Neuronal stem cell (in vitro differentiated cells): ENCODE results near the gene TBC1D10A.

Experiments used
- DNase-seq: peaks from one replicate; pipeline ENCODE4 v3.0.0-alpha.2; 2013; ENCODE audit warnings: low spot score
- H2AFZ ChIP-seq: one replicate; pipeline ENCODE4 v1.6.1; 2013; ENCODE audit warnings: mild to moderate bottlenecking, low read length, inconsistent platforms
- H2AK5ac ChIP-seq: 2 replicates; pipeline ENCODE4 v1.6.1; 2013; ENCODE audit warnings: low read depth, mild to moderate bottlenecking, inconsistent platforms, low read length, moderate library complexity, mixed read lengths
- H2BK120ac ChIP-seq: 2 replicates; pipeline ENCODE4 v1.6.1; 2013; ENCODE audit warnings: low read depth, mild to moderate bottlenecking, inconsistent platforms, low read length, moderate library complexity, mixed read lengths
- H2BK12ac ChIP-seq: one replicate; pipeline ENCODE4 v1.6.1; 2013; ENCODE audit warnings: low read length, inconsistent platforms
- H2BK15ac ChIP-seq: 2 replicates; pipeline ENCODE4 v1.6.1; 2013; ENCODE audit warnings: mild to moderate bottlenecking, low read length, inconsistent platforms, mixed read lengths
- H2BK5ac ChIP-seq: one replicate; pipeline ENCODE4 v1.6.1; 2013; ENCODE audit warnings: inconsistent platforms, mild to moderate bottlenecking, low read length, moderate library complexity
- H3K14ac ChIP-seq: one replicate; pipeline ENCODE4 v1.6.1; 2013; ENCODE audit warnings: low read length, inconsistent platforms
- H3K18ac ChIP-seq: 2 replicates; pipeline ENCODE4 v1.6.1; 2013; ENCODE audit warnings: low read length, inconsistent platforms
- H3K23ac ChIP-seq: 2 replicates; pipeline ENCODE4 v1.6.1; 2013; ENCODE audit warnings: low read depth, mild to moderate bottlenecking, mixed read lengths, low read length, inconsistent platforms; ENCODE audit not compliant: poor library complexity
- H3K27ac ChIP-seq: replicated peaks from 3 replicates; pipeline ENCODE4 v1.5.1; 2013; ENCODE audit warnings: low read length, inconsistent platforms
- H3K27me3 ChIP-seq, 3 experiments: 2 replicates each; pipeline ENCODE4 v1.6.1; 2013; ENCODE audit warnings: low read length in 3 of 3, mild to moderate bottlenecking in 2 of 3, inconsistent platforms in 1 of 3, low read depth in 1 of 3, mixed read lengths in 1 of 3, moderate library complexity in 1 of 3; ENCODE audit not compliant: control insufficient read depth in 3 of 3, insufficient read depth in 3 of 3
- H3K36me3 ChIP-seq, 2 donors: replicated peaks in 1 of 2; 2 replicates each; pipeline ENCODE4 v1.6.1; 2013; ENCODE audit warnings: low read length in 2 of 2; ENCODE audit not compliant: control insufficient read depth in 2 of 2, insufficient read depth in 2 of 2
- H3K4ac ChIP-seq: 2 replicates; pipeline ENCODE4 v1.6.1; 2013; ENCODE audit warnings: inconsistent platforms, mild to moderate bottlenecking, low read length, moderate library complexity
- H3K4me1 ChIP-seq, 2 donors: 1 replicate in 1 of 2; 2 replicates in 1 of 2; pipeline ENCODE4 v1.6.1; 2013; ENCODE audit warnings: low read length in 2 of 2, low read depth in 1 of 2; ENCODE audit not compliant: control insufficient read depth in 2 of 2, insufficient read depth in 1 of 2
- H3K4me2 ChIP-seq: one replicate; pipeline ENCODE4 v1.6.1; 2013; ENCODE audit warnings: mild to moderate bottlenecking, low read length, inconsistent platforms; ENCODE audit not compliant: insufficient read depth, poor library complexity, severe bottlenecking
- H3K4me3 ChIP-seq, 2 donors: 2 replicates each; pipeline ENCODE4 v1.5.1; 2013; ENCODE audit warnings: low read length in 2 of 2, mild to moderate bottlenecking in 2 of 2, inconsistent platforms in 1 of 2, moderate library complexity in 1 of 2
- H3K79me1 ChIP-seq: one replicate; pipeline ENCODE4 v1.6.1; 2013; ENCODE audit warnings: low read depth, mild to moderate bottlenecking, inconsistent platforms, low read length, moderate library complexity
- H3K9ac ChIP-seq: one replicate; pipeline ENCODE4 v1.6.1; 2013; ENCODE audit warnings: mild to moderate bottlenecking, low read depth, low read length, inconsistent platforms; ENCODE audit not compliant: poor library complexity
- H3K9me3 ChIP-seq, 2 donors: replicated peaks in 1 of 2; 2 replicates each; pipeline versions ENCODE3 to v1.6.1; 2013; ENCODE audit warnings: low read length in 2 of 2, mild to moderate bottlenecking in 2 of 2, inconsistent platforms in 1 of 2, low read depth in 1 of 2, mixed read lengths in 1 of 2, moderate library complexity in 1 of 2; ENCODE audit not compliant: control insufficient read depth in 2 of 2, insufficient read depth in 1 of 2
- H4K8ac ChIP-seq: one replicate; pipeline ENCODE4 v1.6.1; 2013; ENCODE audit warnings: low read depth, mild to moderate bottlenecking, inconsistent platforms, low read length, moderate library complexity
- H4K91ac ChIP-seq: one replicate; pipeline ENCODE4 v1.6.1; 2013; ENCODE audit warnings: low read length, low read depth, mild to moderate bottlenecking, inconsistent platforms; ENCODE audit not compliant: poor library complexity
- WGBS, 2 donors: extraction: QIAGEN DNeasy Blood & Tissue Kit; methylation state at CpG; one replicate each; pipeline ENCODE4 v1.1.7; 2013; ENCODE audit warnings: missing lambda C conversion rate in 2 of 2, mixed read lengths in 1 of 2; ENCODE audit not compliant: insufficient read length in 2 of 2, insufficient replicate concordance in 1 of 2; ENCODE audit errors: extremely low coverage in 2 of 2; 5-methylcytosine and 5-hydroxymethylcytosine counted together

The TBC1D10A gene

GRCh38 chr22:30246814-30247376, 79.8 kb downstream of the TBC1D10A start:
- H3K23ac ChIP-seq: no peak overlapping the region
- H3K9ac ChIP-seq: no peak overlapping the region
- no peak overlapping the region for H4K91ac ChIP-seq
- H3K4me1 ChIP-seq: peaks cover 17 to 29% of the 10 kb centered on the region in 2 donors
- H2BK5ac ChIP-seq: no peak overlapping the region
- H3K18ac ChIP-seq: peak overlapping the region; percentile 74
- H3K4me2 ChIP-seq: no peak overlapping the region
- no peak overlapping the region for H3K4ac ChIP-seq
- DNase-seq: no peak
- H3K36me3 ChIP-seq: peaks cover 3 to 13% of the 10 kb centered on the region in 2 donors
- peak overlapping the region; percentile 5 for H2BK15ac ChIP-seq
- peaks cover 0 to 2% of the 10 kb centered on the region in 2 donors for H3K9me3 ChIP-seq
- no peak overlapping the region for H3K27ac ChIP-seq
- peaks cover 2% of the 10 kb centered on the region for H3K79me1 ChIP-seq
- H2BK120ac ChIP-seq: peak overlapping the region; percentile 66
- WGBS, 2 donors: no CpG with 5 or more reads among the region's 15 CpGs
- H3K4me3 ChIP-seq: peak overlapping the region; percentile 62 to 77
- H3K27me3 ChIP-seq: peaks cover 0 to 11% (median 0%) of the 10 kb centered on the region in 3 experiments
- peak overlapping the region; percentile 97 for H2AFZ ChIP-seq
- H2BK12ac ChIP-seq: no peak overlapping the region
- H4K8ac ChIP-seq: no peak overlapping the region
- H2AK5ac ChIP-seq: peak overlapping the region; percentile 93
- H3K14ac ChIP-seq: no peak overlapping the region

DNA sequence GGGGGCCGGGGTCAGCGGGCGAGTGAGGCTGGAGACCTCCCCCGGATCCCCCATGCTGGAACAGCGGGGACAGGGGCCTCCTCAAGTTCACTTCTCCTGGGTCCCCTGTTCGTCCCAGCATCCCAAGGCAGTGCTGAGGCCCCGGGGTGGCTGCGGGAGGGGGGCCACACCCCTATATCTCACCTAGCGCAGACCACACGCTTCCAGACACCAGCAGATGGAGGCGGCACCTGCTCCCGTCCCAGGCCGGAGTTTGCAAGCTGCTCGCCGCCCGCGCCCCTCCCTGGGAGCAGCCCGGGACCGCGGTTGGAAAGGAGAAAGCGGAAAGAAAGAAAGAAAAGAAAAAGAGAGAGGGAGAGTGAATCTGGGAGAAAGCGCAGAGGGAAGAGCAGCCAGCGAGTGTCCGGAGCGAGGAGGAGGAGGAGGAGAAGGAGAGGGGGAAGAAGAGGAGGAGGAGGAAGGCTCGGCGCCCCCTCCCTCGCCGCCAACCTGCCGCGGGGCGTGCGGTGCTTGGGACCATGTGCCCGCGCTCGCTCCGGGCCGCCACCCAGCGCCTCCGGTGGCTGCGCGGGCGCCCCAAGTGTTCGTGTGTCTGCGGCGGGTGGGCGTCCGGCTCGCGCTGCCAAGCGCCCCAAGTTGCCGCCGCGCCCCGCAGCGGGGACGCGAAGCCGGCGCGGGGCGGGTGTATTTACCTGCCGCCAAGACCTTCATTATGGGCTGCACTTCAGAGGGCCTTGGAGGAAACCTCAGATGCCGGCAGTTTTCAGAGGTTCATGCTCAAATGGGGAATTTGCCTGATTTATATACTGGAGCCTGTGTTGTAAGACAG, 80.5 kb downstream of the TBC1D10A start, which contains the start of gene LIF:
LIF (minus strand) TSS at position 775 of the 829 bp plus-strand sequence; CDS start at position 711, 64 bp downstream.
- Histone ChIP-seq H2BK120ac (peak within 1 kb of the TSS; percentile 100), H2AK5ac (peak within 1 kb of the TSS; percentile 93), H2AFZ (peak within 1 kb of the TSS; percentile 97), H3K36me3 (peaks cover 3 to 13% of the 10 kb centered on the region in 2 donors), H3K27ac (no peak within 1 kb of the TSS), H3K4me1 (peaks cover 20 to 28% of the 10 kb centered on the region in 2 donors), H3K27me3 (peaks cover 0 to 11% (median 0%) of the 10 kb centered on the region in 3 experiments), H3K9ac (peak within 1 kb of the TSS; percentile 90), H3K9me3 (peaks cover 0 to 2% of the 10 kb centered on the region in 2 donors), H4K8ac (peak within 1 kb of the TSS; percentile 17), H2BK15ac (peak within 1 kb of the TSS; percentile 89), H2BK12ac (peak within 1 kb of the TSS; percentile 25), H2BK5ac (peak within 1 kb of the TSS; percentile 82), H3K79me1 (peaks cover 2% of the 10 kb centered on the region), H3K4me2 (peak within 1 kb of the TSS; percentile 97), H3K18ac (peak within 1 kb of the TSS; percentile 96), H3K4ac (no peak within 1 kb of the TSS), H3K4me3 (peak within 1 kb of the TSS; percentile 62 to 77), H3K14ac (peak within 1 kb of the TSS; percentile 38), H4K91ac (no peak within 1 kb of the TSS), H3K23ac (peak within 1 kb of the TSS; percentile 80)
- no peak for DNase-seq
- no CpG with 5 or more reads among the region's 64 CpGs for WGBS, 2 donors

GRCh38 chr22:30245181-30245984, 81.4 kb downstream of the TBC1D10A start:
- Histone ChIP-seq H2BK15ac (peak overlapping the region; percentile 89), H3K4me3 (peak overlapping the region; percentile 62 to 77)

More at GRCh38 chr22:30245181-30245984, 81.4 kb downstream of the TBC1D10A start:
- H3K27me3 ChIP-seq: peaks cover 0 to 11% (median 0%) of the 10 kb centered on the region in 3 experiments
- no CpG with 5 or more reads among the region's 15 CpGs for WGBS, 2 donors
- H3K18ac ChIP-seq: peak overlapping the region; percentile 96
- H2BK120ac ChIP-seq: peak overlapping the region; percentile 100
- peak overlapping the region; percentile 97 for H2AFZ ChIP-seq
- no peak overlapping the region for H3K4ac ChIP-seq
- peaks cover 3 to 13% of the 10 kb centered on the region in 2 donors for H3K36me3 ChIP-seq
- peak overlapping the region; percentile 82 for H2BK5ac ChIP-seq
- peak overlapping the region; percentile 73 for H2AK5ac ChIP-seq
- DNase-seq: no peak
- no peak overlapping the region for H4K8ac ChIP-seq
- H3K79me1 ChIP-seq: peaks cover 2% of the 10 kb centered on the region
- H3K9me3 ChIP-seq: peaks cover 0 to 2% of the 10 kb centered on the region in 2 donors
- no peak overlapping the region for H3K27ac ChIP-seq
- H3K4me1 ChIP-seq: peaks cover 20 to 28% of the 10 kb centered on the region in 2 donors
- H3K4me2 ChIP-seq: peak overlapping the region; percentile 97
- H3K9ac ChIP-seq: no peak overlapping the region
- no peak overlapping the region for H3K23ac ChIP-seq
- H3K14ac ChIP-seq: no peak overlapping the region
- no peak overlapping the region for H4K91ac ChIP-seq
- peak overlapping the region; percentile 25 for H2BK12ac ChIP-seq
